B cell (primary cell): Measurements from ENCODE around the gene C4orf54. TPM values are rescaled to one million over a fixed set of nuclear protein-coding genes. Genes with fewer than 3 reads are reported as not detected.

Source experiments
- ATAC-seq: fragments of 200-7000 bp; cut with Tn5 transposase; one replicate; pipeline ENCODE4 v1.10.0; 2021; ENCODE audit warnings: low read depth, mild to moderate bottlenecking, moderate number of reproducible peaks, moderate library complexity
- CTCF ChIA-PET: fragments of 350-600 bp; sonication (Branson Sonifier 250); formaldehyde crosslinking; loops from one replicate; lab custom pipeline; 2021; ENCODE audit warnings: antibody characterized with exemption, inconsistent platforms; lab: Charles Lee
- POLR2A ChIA-PET: fragments of 350-600 bp; sonication (Branson Sonifier 250); formaldehyde crosslinking; loops from one replicate; lab custom pipeline; 2021; ENCODE audit warnings: antibody characterized with exemption; lab: Charles Lee
- DNase-seq: peaks from one replicate; pipeline ENCODE4 v3.0.0; 2013
- H2AFZ ChIP-seq: 2 replicates; pipeline ENCODE4 v1.6.1; 2012; ENCODE audit warnings: mild to moderate bottlenecking, low read depth, low read length; ENCODE audit not compliant: insufficient read depth, poor library complexity, severe bottlenecking
- H3K27ac ChIP-seq, 2 donors: 1 replicate in 1 of 2; 2 replicates in 1 of 2; pipeline ENCODE4 v1.5.1; 2012 to 2013; ENCODE audit warnings: low read length in 2 of 2, mild to moderate bottlenecking in 2 of 2, moderate library complexity in 1 of 2
- H3K27me3 ChIP-seq, 4 experiments: fragments of 200-600 bp in 1 of 4; sonication (generic) in 1 of 4; replicated peaks in 1 of 4; 1 replicate in 2 of 4; 2 replicates in 2 of 4; pipeline versions ENCODE4 v1.6.1 to v1.7.0; 2013 to 2016; ENCODE audit warnings: low read length in 3 of 4, mild to moderate bottlenecking in 2 of 4, mixed read lengths in 1 of 4, moderate library complexity in 1 of 4; ENCODE audit not compliant: insufficient read depth in 4 of 4, control insufficient read depth in 3 of 4; ENCODE audit errors: control extremely low read depth in 1 of 4
- H3K36me3 ChIP-seq, 2 experiments: replicated peaks in 1 of 2; 1 replicate in 1 of 2; 2 replicates in 1 of 2; pipeline versions ENCODE4 v1.6.1 to v1.7.1; 2013; ENCODE audit warnings: low read length in 1 of 2; ENCODE audit not compliant: insufficient read depth in 2 of 2, control insufficient read depth in 1 of 2; ENCODE audit errors: control extremely low read depth in 1 of 2, extremely low read depth in 1 of 2
- H3K4me1 ChIP-seq, 2 donors: fragments of 200-600 bp in 1 of 2; sonication (generic) in 1 of 2; 1 replicate in 1 of 2; 2 replicates in 1 of 2; pipeline versions ENCODE4 v1.5.1 to v1.6.1; 2013 to 2017; ENCODE audit warnings: low read length in 2 of 2; ENCODE audit not compliant: control insufficient read depth in 2 of 2, insufficient read depth in 2 of 2
- H3K4me2 ChIP-seq: replicated peaks from 2 replicates; pipeline ENCODE3; 2012; ENCODE audit warnings: mild to moderate bottlenecking, low read depth, low read length; ENCODE audit not compliant: poor library complexity, severe bottlenecking
- H3K4me3 ChIP-seq, 5 experiments: fragments of 200-600 bp in 1 of 5; sonication (generic) in 1 of 5; 1 replicate in 3 of 5; 2 replicates in 2 of 5; pipeline versions ENCODE4 v1.5.1 to v1.7.0; 2011 to 2016; ENCODE audit warnings: low read length in 4 of 5, mild to moderate bottlenecking in 4 of 5, low read depth in 2 of 5, control low read depth in 1 of 5, moderate library complexity in 1 of 5; ENCODE audit not compliant: insufficient read depth in 1 of 5; ENCODE audit errors: control extremely low read depth in 1 of 5, extremely low read depth in 1 of 5
- H3K79me2 ChIP-seq: fragments of 200-600 bp; sonication (generic); one replicate; pipeline ENCODE4 v1.6.0; 2016; ENCODE audit warnings: low read length; ENCODE audit not compliant: control insufficient read depth, insufficient read depth
- H3K9ac ChIP-seq: fragments of 200-600 bp; sonication (generic); 2 replicates; pipeline ENCODE4 v1.6.1; 2017; ENCODE audit warnings: mild to moderate bottlenecking, low read length, moderate library complexity
- H3K9me3 ChIP-seq, 3 donors: one replicate each; pipeline versions ENCODE4 v1.6.1 to v1.7.1; 2013; ENCODE audit warnings: low read length in 2 of 3; ENCODE audit not compliant: control insufficient read depth in 2 of 3, insufficient read depth in 1 of 3; ENCODE audit errors: control extremely low read depth in 1 of 3
- H4K20me1 ChIP-seq: 2 replicates; pipeline ENCODE4 v1.6.0; 2012; ENCODE audit warnings: mild to moderate bottlenecking, low read length; ENCODE audit not compliant: insufficient read depth, control insufficient read depth, poor library complexity, severe bottlenecking
- H3K27ac Mint-ChIP-seq: one replicate; pipeline ENCODE4 v1.8.0; 2021; ENCODE audit warnings: mixed read lengths
- H3K27me3 Mint-ChIP-seq: one replicate; pipeline ENCODE4 v1.8.0; 2021; ENCODE audit warnings: mixed read lengths
- H3K4me1 Mint-ChIP-seq: one replicate; pipeline ENCODE4 v1.8.0; 2021; ENCODE audit warnings: mixed read lengths
- H3K4me3 Mint-ChIP-seq: one replicate; pipeline ENCODE4 v1.8.0; 2021; ENCODE audit warnings: mixed read lengths
- H3K9me3 Mint-ChIP-seq: one replicate; pipeline ENCODE4 v1.8.0; 2022; ENCODE audit warnings: mixed read lengths; ENCODE audit not compliant: insufficient read depth
- CTCF ChIP-seq: fragments of 200-600 bp; IDR thresholded peaks from one replicate; pipeline ENCODE4 v1.8.0; 2022; ENCODE audit warnings: antibody characterized with exemption, mild to moderate bottlenecking
- EZH2 ChIP-seq: IDR thresholded peaks from 2 replicates; pipeline ENCODE4 v1.6.1; 2012; ENCODE audit warnings: borderline replicate concordance, low read depth, mild to moderate bottlenecking, moderate library complexity, low read length; ENCODE audit not compliant: insufficient read depth, poor library complexity, severe bottlenecking
- WGBS: methylation state at CpG from one replicate; pipeline ENCODE4 v1.1.5; 2013; ENCODE audit warnings: missing lambda C conversion rate; ENCODE audit not compliant: insufficient coverage; 5-methylcytosine and 5-hydroxymethylcytosine counted together
- intact Hi-C: fragments of 100-400 bp; cut with micrococcal nuclease; formaldehyde crosslinking; loops from one replicate; pipeline ENCODE4 v1.10.0; 2022
- polyA plus RNA-seq: library from polyadenylated mRNA; depleted of rRNA; stranded (reverse); fragments of >200 nt; gene quantifications from 2 replicates; pipeline ENCODE4 v1.2.3, GENCODE V29; 2012
- total RNA-seq, 2 donors: library from RNA; stranded (reverse); fragments of 120-200 nt in 1 of 2; gene quantifications; 1 replicate in 1 of 2; 2 replicates in 1 of 2; pipeline versions ENCODE4 v1.2.3 to v1.2.4, GENCODE V29; 2013 to 2022

Gene C4orf54
- total and polyA plus RNA-seq, 2 donors (not counting 1 experiment from before 2014, with no cell fraction given): not detected

GRCh38 chr4:99647071-99647470, 10.6 kb downstream of the C4orf54 start:
- no peaks in the 10 kb centered on the region for H3K9me3 Mint-ChIP-seq
- Histone ChIP-seq H3K4me1 (no peaks in the 10 kb centered on the region), H3K27me3 (peaks cover 0 to 4% (median 0%) of the 10 kb centered on the region in 4 experiments), H3K9me3 (no peaks in the 10 kb centered on the region), H3K27ac (no peak overlapping the region), H3K4me3 (no peak overlapping the region), H3K9ac (no peak overlapping the region), H4K20me1 (no peaks in the 10 kb centered on the region), H3K4me2 (no peak overlapping the region), H3K36me3 (no peaks in the 10 kb centered on the region), H2AFZ (no peak overlapping the region), H3K79me2 (no peaks in the 10 kb centered on the region)
- DNase-seq (no peak), ATAC-seq (no peak)
- 100% methylated on average over 2 of the region's 4 CpGs for WGBS
- H3K27me3 Mint-ChIP-seq: peaks cover 3% of the 10 kb centered on the region
- intact Hi-C loops: no loop called here
- POLR2A ChIA-PET: no interaction called here
- CTCF ChIA-PET: no interaction called here
- TF ChIP-seq EZH2 (no peak), CTCF (no peak)
- no peak overlapping the region for H3K27ac Mint-ChIP-seq
- H3K4me1 Mint-ChIP-seq: no peaks in the 10 kb centered on the region
- H3K4me3 Mint-ChIP-seq: no peak overlapping the region

GRCh38 chr4:99645638-99646037, 12.0 kb downstream of the C4orf54 start:
- DNase-seq: no peak
- Histone ChIP-seq H3K4me2 (no peak overlapping the region), H3K9me3 (no peaks in the 10 kb centered on the region), H3K27ac (no peak overlapping the region), H3K4me1 (no peaks in the 10 kb centered on the region), H3K79me2 (no peaks in the 10 kb centered on the region), H4K20me1 (no peaks in the 10 kb centered on the region), H2AFZ (no peak overlapping the region), H3K9ac (no peak overlapping the region), H3K36me3 (no peaks in the 10 kb centered on the region), H3K4me3 (no peak overlapping the region), H3K27me3 (peaks cover 0 to 4% (median 0%) of the 10 kb centered on the region in 4 experiments)
- intact Hi-C loops: no loop called here
- ATAC-seq: no peak
- Mint-ChIP-seq H3K27ac (no peak overlapping the region), H3K9me3 (no peaks in the 10 kb centered on the region), H3K4me3 (no peak overlapping the region), H3K27me3 (peaks cover 6% of the 10 kb centered on the region), H3K4me1 (no peaks in the 10 kb centered on the region)
- ChIA-PET POLR2A (no interaction called here), CTCF (no interaction called here)
- TF ChIP-seq EZH2: no peak
- no peak for TF ChIP-seq CTCF
